KMS-11 (cell line): ENCODE results near the gene RMC1.

Source experiments
- H2AFZ ChIP-seq: fragments of 200-600 bp; sonication (generic); 2 replicates; pipeline ENCODE4 v1.6.1; 2016; ENCODE audit warnings: antibody characterized with exemption, mixed run types, low read depth
- H3K27ac ChIP-seq: fragments of 200-600 bp; sonication (generic); 2 replicates; pipeline ENCODE4 v1.6.1; 2016; ENCODE audit warnings: mild to moderate bottlenecking, mixed run types
- H3K27me3 ChIP-seq: fragments of 200-600 bp; sonication (generic); 2 replicates; pipeline ENCODE4 v1.6.1; 2017; ENCODE audit warnings: mild to moderate bottlenecking, low read depth, mixed run types, moderate library complexity; ENCODE audit not compliant: insufficient read depth
- H3K36me3 ChIP-seq: fragments of 200-600 bp; sonication (generic); 2 replicates; pipeline ENCODE4 v1.6.1; 2017; ENCODE audit warnings: mild to moderate bottlenecking, mixed run types; ENCODE audit not compliant: insufficient read depth
- H3K4me1 ChIP-seq: fragments of 200-600 bp; sonication (generic); 2 replicates; pipeline ENCODE4 v1.6.1; 2016; ENCODE audit warnings: mild to moderate bottlenecking, low read depth, mixed run types; ENCODE audit not compliant: poor library complexity, severe bottlenecking
- H3K4me2 ChIP-seq: fragments of 200-600 bp; sonication (generic); 2 replicates; pipeline ENCODE4 v1.7.0; 2016; ENCODE audit warnings: mild to moderate bottlenecking, mixed run types
- H3K4me3 ChIP-seq: fragments of 200-600 bp; sonication (generic); IDR thresholded peaks from 2 replicates; pipeline ENCODE4 v1.6.1; 2017; ENCODE audit warnings: low read depth, low read length, mixed read lengths; ENCODE audit not compliant: insufficient read depth
- H3K79me2 ChIP-seq: fragments of 200-600 bp; sonication (generic); 2 replicates; pipeline ENCODE4 v1.6.1; 2016; ENCODE audit warnings: low read depth, mixed run types; ENCODE audit not compliant: insufficient read depth
- H3K9ac ChIP-seq: fragments of 200-600 bp; sonication (generic); 2 replicates; pipeline ENCODE4 v1.6.1; 2016; ENCODE audit warnings: mild to moderate bottlenecking, mixed run types
- H4K20me1 ChIP-seq: fragments of 200-600 bp; sonication (generic); 2 replicates; pipeline ENCODE4 v1.6.1; 2016; ENCODE audit warnings: mild to moderate bottlenecking, mixed run types; ENCODE audit not compliant: insufficient read depth
- TF ChIP-seq, protein P1 (sequence below): fragments of 200-600 bp; sonication (generic); conservative IDR thresholded peaks from 2 replicates; pipeline ENCODE4 v1.6.1; 2017; ENCODE audit warnings: low read depth, mild to moderate bottlenecking, antibody characterized with exemption, low read length, moderate library complexity, mixed read lengths

The RMC1 gene

DNA sequence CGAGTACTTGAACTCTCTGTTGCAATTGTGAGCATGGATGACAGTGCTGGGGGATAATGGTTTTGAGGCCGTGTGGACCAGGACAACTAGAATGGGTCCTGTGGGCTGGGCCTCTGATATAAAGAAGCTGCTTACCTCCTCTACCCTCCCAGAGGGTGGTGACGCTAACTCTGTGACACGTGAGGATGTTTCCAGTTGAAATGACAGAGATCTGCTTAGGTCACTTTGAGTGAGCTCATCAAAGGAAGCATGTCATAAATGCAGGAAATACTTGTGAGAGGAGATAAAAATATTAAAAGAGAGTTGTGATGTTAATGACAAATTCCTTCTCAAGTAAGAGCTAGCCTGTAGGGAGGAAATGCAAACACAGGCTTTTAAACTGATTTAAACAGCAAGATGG is 16.4 kb downstream of the RMC1 start:
- no peak overlapping the region for H3K27ac ChIP-seq
- TF ChIP-seq, protein P1, sequence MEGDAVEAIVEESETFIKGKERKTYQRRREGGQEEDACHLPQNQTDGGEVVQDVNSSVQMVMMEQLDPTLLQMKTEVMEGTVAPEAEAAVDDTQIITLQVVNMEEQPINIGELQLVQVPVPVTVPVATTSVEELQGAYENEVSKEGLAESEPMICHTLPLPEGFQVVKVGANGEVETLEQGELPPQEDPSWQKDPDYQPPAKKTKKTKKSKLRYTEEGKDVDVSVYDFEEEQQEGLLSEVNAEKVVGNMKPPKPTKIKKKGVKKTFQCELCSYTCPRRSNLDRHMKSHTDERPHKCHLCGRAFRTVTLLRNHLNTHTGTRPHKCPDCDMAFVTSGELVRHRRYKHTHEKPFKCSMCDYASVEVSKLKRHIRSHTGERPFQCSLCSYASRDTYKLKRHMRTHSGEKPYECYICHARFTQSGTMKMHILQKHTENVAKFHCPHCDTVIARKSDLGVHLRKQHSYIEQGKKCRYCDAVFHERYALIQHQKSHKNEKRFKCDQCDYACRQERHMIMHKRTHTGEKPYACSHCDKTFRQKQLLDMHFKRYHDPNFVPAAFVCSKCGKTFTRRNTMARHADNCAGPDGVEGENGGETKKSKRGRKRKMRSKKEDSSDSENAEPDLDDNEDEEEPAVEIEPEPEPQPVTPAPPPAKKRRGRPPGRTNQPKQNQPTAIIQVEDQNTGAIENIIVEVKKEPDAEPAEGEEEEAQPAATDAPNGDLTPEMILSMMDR = no peak
- no peak overlapping the region for H3K9ac ChIP-seq
- H3K79me2 ChIP-seq = no peaks in the 10 kb centered on the region
- no peaks in the 10 kb centered on the region for H4K20me1 ChIP-seq
- no peak overlapping the region for H3K4me2 ChIP-seq
- H3K36me3 ChIP-seq = peaks cover 18% of the 10 kb centered on the region; the same call in 1 of the 2 replicates
- no peaks in the 10 kb centered on the region for H3K4me1 ChIP-seq
- no peaks in the 10 kb centered on the region for H3K27me3 ChIP-seq
- H2AFZ ChIP-seq = no peak overlapping the region
- H3K4me3 ChIP-seq = no peak overlapping the region

DNA sequence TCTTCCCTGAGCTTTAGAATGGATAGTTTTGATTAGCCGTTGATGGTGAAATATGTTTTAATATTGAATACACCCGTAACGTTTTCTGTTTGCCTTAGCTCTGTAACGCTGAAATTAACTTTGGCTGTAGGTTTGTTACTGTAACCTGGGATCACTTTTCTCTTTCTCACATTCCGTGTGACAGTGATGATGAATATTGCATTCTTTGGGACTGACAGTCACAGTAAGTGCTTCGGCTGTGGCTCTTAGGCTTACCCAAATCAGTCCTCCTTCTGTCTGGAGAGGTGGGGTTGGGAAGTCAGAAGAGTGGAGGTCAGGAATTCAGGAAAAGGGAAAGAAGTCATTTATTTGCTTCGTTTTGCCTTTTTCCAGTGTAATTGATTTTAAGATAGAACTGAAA is 18.0 kb downstream of the RMC1 start:
- Histone ChIP-seq H3K36me3 (peaks cover 18% of the 10 kb centered on the region; the same call in 1 of the 2 replicates), H2AFZ (no peak overlapping the region), H3K4me3 (no peak overlapping the region), H3K79me2 (no peaks in the 10 kb centered on the region), H3K27ac (no peak overlapping the region), H3K4me1 (no peaks in the 10 kb centered on the region), H3K9ac (no peak overlapping the region), H3K27me3 (no peaks in the 10 kb centered on the region), H3K4me2 (no peak overlapping the region), H4K20me1 (no peaks in the 10 kb centered on the region)
- TF ChIP-seq, protein P1 = no peak

DNA sequence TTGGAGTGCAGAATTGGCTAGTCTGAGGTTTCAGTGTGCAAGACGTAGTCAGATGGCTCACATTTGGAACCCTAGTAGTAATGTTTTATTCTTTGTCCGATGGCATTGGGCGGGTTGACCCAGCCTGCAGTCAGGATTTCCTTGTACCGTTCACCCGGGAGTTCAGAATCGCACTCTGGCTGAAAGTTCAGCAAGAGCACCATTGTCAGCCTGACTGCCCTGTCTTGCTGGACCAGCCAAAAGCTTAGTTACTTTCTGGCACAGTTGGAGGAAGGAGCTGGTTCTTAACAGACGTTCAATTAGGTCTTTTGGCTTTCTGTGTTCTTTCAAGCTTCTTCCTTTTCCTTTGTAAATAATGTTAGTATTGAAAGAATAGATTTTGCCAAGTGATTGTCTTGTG is 18.6 kb downstream of the RMC1 start:
- H3K4me3 ChIP-seq = no peak overlapping the region
- TF ChIP-seq, protein P1 = no peak
- H3K27ac ChIP-seq = no peak overlapping the region
- peaks cover 18% of the 10 kb centered on the region; the same call in 1 of the 2 replicates for H3K36me3 ChIP-seq
- no peak overlapping the region for H3K4me2 ChIP-seq
- no peaks in the 10 kb centered on the region for H3K27me3 ChIP-seq
- H4K20me1 ChIP-seq = no peaks in the 10 kb centered on the region
- H3K79me2 ChIP-seq = no peaks in the 10 kb centered on the region
- H3K4me1 ChIP-seq = no peaks in the 10 kb centered on the region
- no peak overlapping the region for H2AFZ ChIP-seq
- no peak overlapping the region for H3K9ac ChIP-seq

DNA sequence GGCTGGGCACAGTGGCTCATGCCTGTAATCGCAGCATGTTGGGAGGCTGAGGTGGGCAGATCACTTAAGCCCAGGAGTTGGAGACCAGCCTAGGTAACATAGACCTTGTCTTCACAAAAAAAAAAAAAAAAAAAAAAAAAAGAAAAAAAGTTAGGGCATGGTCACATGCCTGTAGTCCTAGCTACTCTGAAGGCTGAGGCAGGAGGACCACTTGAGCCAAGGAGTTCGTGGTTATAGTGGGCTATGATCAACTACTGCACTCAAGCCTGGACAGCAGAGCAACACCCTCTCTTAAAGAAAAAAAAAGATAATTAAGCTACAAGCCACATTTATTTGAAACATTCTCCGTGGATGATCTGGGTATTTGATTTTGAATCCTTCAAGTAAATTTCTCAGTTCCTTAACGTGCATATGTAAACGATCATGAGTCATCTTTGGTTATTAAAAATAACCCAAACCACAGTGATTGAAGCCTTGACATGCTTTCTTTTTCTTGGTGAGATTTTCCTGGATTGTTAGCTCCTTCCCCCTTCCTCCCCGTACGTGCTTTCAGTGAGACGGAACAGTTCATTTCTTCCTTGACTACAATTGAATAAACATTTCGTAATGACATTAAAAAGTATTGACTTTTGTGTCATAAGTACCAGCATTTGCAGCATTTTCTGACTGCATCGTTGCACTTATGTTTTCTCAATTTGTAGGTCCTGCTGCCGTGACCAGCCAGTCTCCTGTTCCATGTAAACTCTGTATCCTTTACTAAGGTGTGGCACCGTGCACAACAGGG is 20.3 kb downstream of the RMC1 start:
- Histone ChIP-seq H3K9ac (no peak overlapping the region), H3K4me2 (no peak overlapping the region), H3K36me3 (peaks cover 18% of the 10 kb centered on the region; the same call in 1 of the 2 replicates), H3K27me3 (no peaks in the 10 kb centered on the region), H3K4me1 (no peaks in the 10 kb centered on the region), H2AFZ (no peak overlapping the region), H3K27ac (no peak overlapping the region), H3K79me2 (no peaks in the 10 kb centered on the region), H4K20me1 (no peaks in the 10 kb centered on the region), H3K4me3 (no peak overlapping the region)
- TF ChIP-seq, protein P1 = no peak
